ENCODE data around the gene COL19A1. TPM values are rescaled to one million over a fixed set of nuclear protein-coding genes. Genes with fewer than 3 reads are reported as not detected.
A peak's percentile ranks its signal among the peaks of the same experiment; 100 is the strongest.

The COL19A1 gene
- total RNA-seq, 3 donors from 2014 or later: 0.15 to 0.66 TPM; not detected in 1

DNA sequence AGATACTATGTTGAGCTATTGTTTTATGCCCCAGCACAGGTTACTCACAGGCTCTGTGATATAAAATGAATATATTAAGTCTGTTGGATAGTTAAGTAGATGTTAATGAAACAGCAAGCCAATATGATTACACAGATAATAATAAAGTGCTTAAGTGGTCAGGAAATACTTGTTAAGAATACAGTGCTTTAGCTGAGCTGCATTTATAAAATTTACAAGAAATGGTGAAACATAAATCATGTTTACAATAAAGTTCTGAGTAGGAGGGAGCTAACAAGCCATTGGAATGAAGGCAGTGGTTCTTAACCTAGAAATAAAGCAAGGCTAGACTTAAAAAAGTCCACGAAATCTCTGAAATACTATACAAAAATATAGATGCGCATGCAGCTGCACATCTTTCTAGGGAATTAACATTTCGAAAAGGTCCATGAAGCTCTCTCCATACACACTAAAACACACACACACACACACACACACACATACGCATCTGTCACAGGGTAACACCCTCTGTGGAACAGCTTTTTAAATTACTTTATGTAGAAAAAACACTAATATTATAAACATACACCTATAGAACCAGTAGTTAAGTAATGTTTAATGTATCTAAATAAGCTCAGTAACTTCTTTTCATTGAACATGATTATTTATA lies 349.2 kb downstream of the COL19A1 start:
- DNase-seq (ENCODE audit: low spot score in 2 of 2): no peak
- no peak overlapping the region for H3K4me3 ChIP-seq
- no peaks in the 10 kb centered on the region for H3K36me3 ChIP-seq
- intact Hi-C loops (cut with DNase I; ENCODE audit: low total_unique reads): loop anchor here (5.0 kb wide), 1 partner anchor 162 kb away; no protein-coding TSS in a partner anchor
- H3K27me3 ChIP-seq: no peaks in the 10 kb centered on the region
- no peak for TF ChIP-seq POLR2A (IDR thresholded peaks at IDR 0.05)
- TF ChIP-seq, protein P1, sequence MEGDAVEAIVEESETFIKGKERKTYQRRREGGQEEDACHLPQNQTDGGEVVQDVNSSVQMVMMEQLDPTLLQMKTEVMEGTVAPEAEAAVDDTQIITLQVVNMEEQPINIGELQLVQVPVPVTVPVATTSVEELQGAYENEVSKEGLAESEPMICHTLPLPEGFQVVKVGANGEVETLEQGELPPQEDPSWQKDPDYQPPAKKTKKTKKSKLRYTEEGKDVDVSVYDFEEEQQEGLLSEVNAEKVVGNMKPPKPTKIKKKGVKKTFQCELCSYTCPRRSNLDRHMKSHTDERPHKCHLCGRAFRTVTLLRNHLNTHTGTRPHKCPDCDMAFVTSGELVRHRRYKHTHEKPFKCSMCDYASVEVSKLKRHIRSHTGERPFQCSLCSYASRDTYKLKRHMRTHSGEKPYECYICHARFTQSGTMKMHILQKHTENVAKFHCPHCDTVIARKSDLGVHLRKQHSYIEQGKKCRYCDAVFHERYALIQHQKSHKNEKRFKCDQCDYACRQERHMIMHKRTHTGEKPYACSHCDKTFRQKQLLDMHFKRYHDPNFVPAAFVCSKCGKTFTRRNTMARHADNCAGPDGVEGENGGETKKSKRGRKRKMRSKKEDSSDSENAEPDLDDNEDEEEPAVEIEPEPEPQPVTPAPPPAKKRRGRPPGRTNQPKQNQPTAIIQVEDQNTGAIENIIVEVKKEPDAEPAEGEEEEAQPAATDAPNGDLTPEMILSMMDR (IDR thresholded peaks at IDR 0.05): no peak
- TF ChIP-seq POLR2AphosphoS5 (IDR thresholded peaks at IDR 0.05): no peak
- no peaks in the 10 kb centered on the region for H3K9me3 ChIP-seq
- no peak overlapping the region for H3K27ac ChIP-seq
- no peaks in the 10 kb centered on the region for H3K4me1 ChIP-seq

DNA sequence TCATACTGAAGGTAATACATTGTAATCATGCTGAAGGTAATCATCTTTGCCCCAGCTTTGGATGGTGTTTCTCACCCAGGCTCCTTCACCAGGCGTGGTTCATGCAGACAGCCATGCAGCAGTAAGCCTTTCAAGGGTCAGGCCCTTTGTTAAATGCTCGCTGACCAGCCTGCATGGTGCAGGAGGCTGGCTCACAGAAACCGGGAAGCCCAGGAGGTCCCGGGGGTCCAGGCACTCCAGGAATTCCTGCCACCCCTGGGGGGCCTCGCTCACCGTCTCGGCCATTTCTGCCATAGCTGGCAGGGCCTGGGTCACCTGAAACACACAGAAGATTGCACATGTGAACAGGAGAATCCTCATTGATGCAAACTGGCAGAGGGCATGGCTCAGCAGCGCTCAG lies 350.4 kb downstream of the COL19A1 start:
- DNase-seq (ENCODE audit: low spot score in 2 of 2): no peak
- Histone ChIP-seq H3K27me3 (no peaks in the 10 kb centered on the region), H3K36me3 (no peaks in the 10 kb centered on the region), H3K27ac (no peak overlapping the region), H3K4me1 (no peaks in the 10 kb centered on the region), H3K9me3 (no peaks in the 10 kb centered on the region), H3K4me3 (no peak overlapping the region)
- TF ChIP-seq POLR2AphosphoS5 (IDR thresholded peaks at IDR 0.05) (no peak), POLR2A (IDR thresholded peaks at IDR 0.05) (no peak)
- TF ChIP-seq, protein P1 (IDR thresholded peaks at IDR 0.05): no peak
- intact Hi-C loops (cut with DNase I; ENCODE audit: low total_unique reads): loop anchor here (5.0 kb wide), 1 partner anchor 161 kb away; no protein-coding TSS in a partner anchor

DNA sequence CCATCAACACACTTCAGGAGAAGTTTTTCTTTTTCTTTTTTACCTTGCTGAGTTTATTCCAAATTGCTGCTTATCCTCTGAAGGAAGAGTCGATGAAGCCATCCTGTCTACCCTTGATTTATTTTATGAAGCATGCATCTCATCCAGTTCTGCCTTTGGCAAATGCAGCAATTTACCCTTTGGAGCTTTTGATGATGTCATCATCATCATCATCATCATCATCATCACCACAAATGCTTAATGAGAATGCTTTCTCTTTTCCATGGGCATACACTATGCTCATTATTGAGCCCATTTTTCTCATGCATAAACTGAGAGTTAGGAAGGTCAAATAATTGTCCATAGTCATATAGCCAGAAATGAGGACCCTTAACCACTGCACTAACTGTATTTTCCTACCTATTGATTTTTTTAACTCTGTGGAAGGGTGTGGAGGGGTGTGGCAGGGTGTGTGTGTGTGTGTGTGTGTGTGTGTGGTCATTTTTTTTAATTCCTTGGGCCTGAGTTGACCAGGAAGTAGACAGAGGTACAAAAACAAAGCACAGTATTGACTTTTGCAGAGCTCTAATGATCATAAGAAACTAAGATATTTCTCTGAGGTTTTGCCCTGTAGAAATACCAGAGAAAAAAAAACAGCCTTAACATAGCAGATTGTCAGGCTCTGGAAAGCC lies 353.7 kb downstream of the COL19A1 start:
- TF ChIP-seq, protein P1 (IDR thresholded peaks at IDR 0.05): no peak
- no peak for TF ChIP-seq POLR2A (IDR thresholded peaks at IDR 0.05)
- TF ChIP-seq POLR2AphosphoS5 (IDR thresholded peaks at IDR 0.05): no peak
- Histone ChIP-seq H3K36me3 (no peaks in the 10 kb centered on the region), H3K27me3 (no peaks in the 10 kb centered on the region), H3K4me3 (no peak overlapping the region), H3K27ac (no peak overlapping the region), H3K9me3 (no peaks in the 10 kb centered on the region), H3K4me1 (no peaks in the 10 kb centered on the region)
- no peak for DNase-seq (ENCODE audit: low spot score in 2 of 2)
- intact Hi-C loops (cut with DNase I; ENCODE audit: low total_unique reads): loop anchor here (5.0 kb wide), 1 partner anchor 157 kb away; no protein-coding TSS in a partner anchor

DNA sequence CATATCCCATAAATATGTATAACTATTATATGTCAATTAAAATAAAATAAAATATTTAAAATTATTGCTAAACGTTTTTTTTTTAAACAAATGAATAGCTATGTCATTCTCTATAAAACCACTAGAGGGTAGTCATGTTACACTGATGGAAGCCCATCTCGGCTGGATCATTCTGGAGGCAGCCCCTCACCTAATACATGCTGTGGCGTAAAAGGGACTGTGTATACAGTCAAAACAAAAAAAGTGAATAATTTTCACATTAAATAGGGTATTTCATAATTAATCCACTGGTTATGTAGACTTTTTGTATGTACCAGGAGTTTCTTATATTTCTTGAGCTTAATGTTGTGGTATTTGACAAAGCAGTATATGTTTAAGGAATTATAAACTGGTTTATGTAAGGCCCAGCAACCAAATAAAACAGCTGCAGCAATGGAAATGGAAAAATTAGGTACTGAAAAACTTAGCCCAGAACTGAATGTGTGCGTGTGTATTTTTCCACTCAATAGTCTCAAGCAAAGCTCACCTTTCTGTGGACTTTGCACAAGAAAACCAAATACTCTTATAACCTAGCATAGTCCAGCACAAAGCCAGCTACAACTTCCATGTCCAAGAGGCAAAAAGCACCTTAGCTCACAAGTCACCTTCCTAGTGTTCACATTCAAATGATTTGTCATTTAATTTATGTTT lies 354.8 kb downstream of the COL19A1 start:
- no peaks in the 10 kb centered on the region for H3K27me3 ChIP-seq
- H3K4me3 ChIP-seq: no peak overlapping the region
- DNase-seq (ENCODE audit: low spot score in 2 of 2): no peak
- no peak for TF ChIP-seq POLR2AphosphoS5 (IDR thresholded peaks at IDR 0.05)
- TF ChIP-seq, protein P1 (IDR thresholded peaks at IDR 0.05): peak; percentile 21 to 47 (median 31)
- no peak overlapping the region for H3K27ac ChIP-seq
- no peaks in the 10 kb centered on the region for H3K36me3 ChIP-seq
- no peaks in the 10 kb centered on the region for H3K4me1 ChIP-seq
- intact Hi-C loops (cut with DNase I; ENCODE audit: low total_unique reads): no loop called here
- no peaks in the 10 kb centered on the region for H3K9me3 ChIP-seq

All from breast epithelium (tissue), 4 donors.